ENCODE measurements around the gene RFX8. TPM values are rescaled to one million over a fixed set of nuclear protein-coding genes. Genes with fewer than 3 reads are reported as not detected.

Gene RFX8
- total RNA-seq, 2 donors from 2014 or later, result 0.45 to 0.48 TPM

GRCh38 chr2:101374821-101375561 is 99.9 kb downstream of the RFX8 start:
- no peak for ATAC-seq (replicated peaks)
- no peaks in the 10 kb centered on the region for H3K9me3 Mint-ChIP-seq
- no peaks in the 10 kb centered on the region for H3K27me3 Mint-ChIP-seq
- H3K4me1 Mint-ChIP-seq, result no peaks in the 10 kb centered on the region
- no peak overlapping the region for H3K27ac Mint-ChIP-seq
- H3K36me3 Mint-ChIP-seq (ENCODE audit: low read depth), result no peaks in the 10 kb centered on the region
- H3K4me3 Mint-ChIP-seq, result no peak overlapping the region

GRCh38 chr2:101372792-101373191 is 102.1 kb downstream of the RFX8 start:
- no peak for ATAC-seq (replicated peaks)
- Mint-ChIP-seq H3K27ac (no peak overlapping the region), H3K27me3 (no peaks in the 10 kb centered on the region), H3K36me3 (ENCODE audit: low read depth) (no peaks in the 10 kb centered on the region), H3K4me3 (no peak overlapping the region), H3K4me1 (no peaks in the 10 kb centered on the region), H3K9me3 (no peaks in the 10 kb centered on the region)

GRCh38 chr2:101371636-101372035 is 103.3 kb downstream of the RFX8 start:
- H3K27me3 Mint-ChIP-seq, result no peaks in the 10 kb centered on the region
- H3K4me1 Mint-ChIP-seq, result no peaks in the 10 kb centered on the region
- ATAC-seq (replicated peaks), result no peak

GRCh38 chr2:101369100-101369499 is 105.8 kb downstream of the RFX8 start:
- Mint-ChIP-seq H3K27ac (no peak overlapping the region), H3K27me3 (no peaks in the 10 kb centered on the region), H3K4me3 (no peak overlapping the region), H3K36me3 (ENCODE audit: low read depth) (no peaks in the 10 kb centered on the region), H3K4me1 (no peaks in the 10 kb centered on the region), H3K9me3 (no peaks in the 10 kb centered on the region)
- no peak for ATAC-seq (replicated peaks)

More at GRCh38 chr2:101371636-101372035, 103.3 kb downstream of the RFX8 start:
- no peaks in the 10 kb centered on the region for H3K36me3 Mint-ChIP-seq (ENCODE audit: low read depth)
- H3K9me3 Mint-ChIP-seq, result no peaks in the 10 kb centered on the region
- no peak overlapping the region for H3K4me3 Mint-ChIP-seq
- no peak overlapping the region for H3K27ac Mint-ChIP-seq

GRCh38 chr2:101368376-101368775 is 106.5 kb downstream of the RFX8 start:
- no peak for ATAC-seq (replicated peaks)
- no peaks in the 10 kb centered on the region for H3K9me3 Mint-ChIP-seq

GRCh38 chr2:101367508-101367907 is 107.4 kb downstream of the RFX8 start:
- H3K4me3 Mint-ChIP-seq, result no peak overlapping the region
- H3K36me3 Mint-ChIP-seq (ENCODE audit: low read depth), result no peaks in the 10 kb centered on the region

More at GRCh38 chr2:101368376-101368775, 106.5 kb downstream of the RFX8 start:
- no peaks in the 10 kb centered on the region for H3K36me3 Mint-ChIP-seq (ENCODE audit: low read depth)
- H3K4me3 Mint-ChIP-seq, result no peak overlapping the region
- H3K4me1 Mint-ChIP-seq, result no peaks in the 10 kb centered on the region
- H3K27ac Mint-ChIP-seq, result no peak overlapping the region
- H3K27me3 Mint-ChIP-seq, result no peaks in the 10 kb centered on the region

GRCh38 chr2:101364878-101365277 is 110.0 kb downstream of the RFX8 start:
- H3K9me3 Mint-ChIP-seq, result no peaks in the 10 kb centered on the region
- no peak overlapping the region for H3K4me3 Mint-ChIP-seq
- H3K36me3 Mint-ChIP-seq (ENCODE audit: low read depth), result no peaks in the 10 kb centered on the region
- H3K27me3 Mint-ChIP-seq, result no peaks in the 10 kb centered on the region
- H3K27ac Mint-ChIP-seq, result peak overlapping the region; percentile 10
- peaks cover 20% of the 10 kb centered on the region for H3K4me1 Mint-ChIP-seq
- no peak for ATAC-seq (replicated peaks)

More at GRCh38 chr2:101367508-101367907, 107.4 kb downstream of the RFX8 start:
- Mint-ChIP-seq H3K27ac (no peak overlapping the region), H3K9me3 (no peaks in the 10 kb centered on the region), H3K4me1 (no peaks in the 10 kb centered on the region), H3K27me3 (no peaks in the 10 kb centered on the region)
- no peak for ATAC-seq (replicated peaks)

GRCh38 chr2:101362777-101363176 is 112.1 kb downstream of the RFX8 start:
- ATAC-seq (replicated peaks), result no peak
- Mint-ChIP-seq H3K27me3 (no peaks in the 10 kb centered on the region), H3K27ac (no peak overlapping the region), H3K36me3 (ENCODE audit: low read depth) (no peaks in the 10 kb centered on the region), H3K4me1 (peaks cover 26% of the 10 kb centered on the region), H3K4me3 (peak overlapping the region; percentile 53), H3K9me3 (no peaks in the 10 kb centered on the region)

- peak overlapping the region; percentile 53 for H3K4me3 Mint-ChIP-seq
- H3K4me1 Mint-ChIP-seq, result peaks cover 26% of the 10 kb centered on the region
- no peak for ATAC-seq (replicated peaks)
- no peaks in the 10 kb centered on the region for H3K36me3 Mint-ChIP-seq (ENCODE audit: low read depth)
- no peaks in the 10 kb centered on the region for H3K9me3 Mint-ChIP-seq
- peak overlapping the region; percentile 9 for H3K27ac Mint-ChIP-seq
- no peaks in the 10 kb centered on the region for H3K27me3 Mint-ChIP-seq
These were observed 112.6 kb downstream of the RFX8 start for GRCh38 chr2:101362316-101362715.

GRCh38 chr2:101361522-101361921 is 113.4 kb downstream of the RFX8 start:
- Mint-ChIP-seq H3K4me3 (peak overlapping the region; percentile 53), H3K36me3 (ENCODE audit: low read depth) (no peaks in the 10 kb centered on the region), H3K27me3 (no peaks in the 10 kb centered on the region), H3K4me1 (peaks cover 26% of the 10 kb centered on the region), H3K27ac (peak overlapping the region; percentile 9), H3K9me3 (no peaks in the 10 kb centered on the region)
- ATAC-seq (replicated peaks), result peak; percentile 85

GRCh38 chr2:101361121-101361520 is 113.8 kb downstream of the RFX8 start:
- Mint-ChIP-seq H3K27ac (peak overlapping the region; percentile 9), H3K4me3 (peak overlapping the region; percentile 53), H3K27me3 (no peaks in the 10 kb centered on the region), H3K4me1 (peaks cover 26% of the 10 kb centered on the region), H3K36me3 (ENCODE audit: low read depth) (no peaks in the 10 kb centered on the region), H3K9me3 (no peaks in the 10 kb centered on the region)
- no peak for ATAC-seq (replicated peaks)

GRCh38 chr2:101360232-101360631 is 114.7 kb downstream of the RFX8 start:
- Mint-ChIP-seq H3K27ac (no peak overlapping the region), H3K9me3 (no peaks in the 10 kb centered on the region), H3K36me3 (ENCODE audit: low read depth) (no peaks in the 10 kb centered on the region), H3K4me3 (no peak overlapping the region), H3K27me3 (no peaks in the 10 kb centered on the region), H3K4me1 (peaks cover 26% of the 10 kb centered on the region)
- ATAC-seq (replicated peaks), result no peak

- Mint-ChIP-seq H3K4me1 (peaks cover 26% of the 10 kb centered on the region), H3K36me3 (ENCODE audit: low read depth) (no peaks in the 10 kb centered on the region), H3K27me3 (no peaks in the 10 kb centered on the region), H3K27ac (no peak overlapping the region), H3K9me3 (no peaks in the 10 kb centered on the region), H3K4me3 (no peak overlapping the region)
- no peak for ATAC-seq (replicated peaks)
These were observed 115.4 kb downstream of the RFX8 start for GRCh38 chr2:101359410-101359954.

- Mint-ChIP-seq H3K27me3 (no peaks in the 10 kb centered on the region), H3K9me3 (no peaks in the 10 kb centered on the region), H3K36me3 (ENCODE audit: low read depth) (no peaks in the 10 kb centered on the region), H3K27ac (no peak overlapping the region), H3K4me3 (no peak overlapping the region), H3K4me1 (peaks cover 26% of the 10 kb centered on the region)
- no peak for ATAC-seq (replicated peaks)
These were observed 117.5 kb downstream of the RFX8 start for GRCh38 chr2:101357376-101357775.

GRCh38 chr2:101356521-101356920 is 118.4 kb downstream of the RFX8 start:
- no peaks in the 10 kb centered on the region for H3K27me3 Mint-ChIP-seq
- no peaks in the 10 kb centered on the region for H3K36me3 Mint-ChIP-seq (ENCODE audit: low read depth)
- peaks cover 19% of the 10 kb centered on the region for H3K4me1 Mint-ChIP-seq
- no peak overlapping the region for H3K27ac Mint-ChIP-seq
- H3K4me3 Mint-ChIP-seq, result no peak overlapping the region
- ATAC-seq (replicated peaks), result no peak
- H3K9me3 Mint-ChIP-seq, result no peaks in the 10 kb centered on the region
